Adrenal gland (tissue), 5 donors: Measurements from ENCODE around the gene RAB34.

Experiments used
- CTCF ChIP-seq, 6 experiments: fragments of 450-650 bp in 4 of 6; fragments of 200-600 bp in 2 of 6; sonication (generic) in 1 of 6; IDR thresholded peaks; 1 replicate in 5 of 6; 2 replicates in 1 of 6; pipeline versions ENCODE4 v1.5.1 to v1.8.0; 2016 to 2021; ENCODE audit warnings: antibody characterized with exemption in 6 of 6, mild to moderate bottlenecking in 2 of 6, moderate library complexity in 1 of 6
- POLR2A ChIP-seq, 2 donors: fragments of 450-650 bp; IDR thresholded peaks; one replicate each; pipeline ENCODE4 v1.6.1; 2017; ENCODE audit warnings: antibody characterized with exemption in 2 of 2, mild to moderate bottlenecking in 2 of 2, moderate library complexity in 1 of 2
- donor health status: DM: no; HTN: no; CAD: no.

- TF ChIP-seq POLR2A (IDR thresholded peaks at IDR 0.05) (no peak), CTCF (IDR thresholded peaks at IDR 0.05) (no peak)
Measured at GRCh38 chr17:28675490-28675889, 42.2 kb downstream of the RAB34 start.
